Esophagus mucosa (tissue), 1 donor: Measurements from ENCODE around the gene SPCS1. TPM values are rescaled to one million over a fixed set of nuclear protein-coding genes. Genes with fewer than 3 reads are reported as not detected.
"Not testable (repeated sequence)": the region's sequence is repeated elsewhere in the genome, so short reads cannot be mapped to it uniquely, and the experiment has no call there.

Experiments used
- ATAC-seq: fragments of 200-7000 bp; cut with Tn5 transposase; one replicate; pipeline ENCODE4 v1.9.1; 2020
- total RNA-seq: library from RNA; stranded (reverse); gene quantifications from one replicate; pipeline ENCODE4 v1.2.4, GENCODE V29; 2023
- donor health status: DM: yes; HTN: yes; CAD: no.

SPCS1 gene
- total RNA-seq, result 70.6 TPM

DNA sequence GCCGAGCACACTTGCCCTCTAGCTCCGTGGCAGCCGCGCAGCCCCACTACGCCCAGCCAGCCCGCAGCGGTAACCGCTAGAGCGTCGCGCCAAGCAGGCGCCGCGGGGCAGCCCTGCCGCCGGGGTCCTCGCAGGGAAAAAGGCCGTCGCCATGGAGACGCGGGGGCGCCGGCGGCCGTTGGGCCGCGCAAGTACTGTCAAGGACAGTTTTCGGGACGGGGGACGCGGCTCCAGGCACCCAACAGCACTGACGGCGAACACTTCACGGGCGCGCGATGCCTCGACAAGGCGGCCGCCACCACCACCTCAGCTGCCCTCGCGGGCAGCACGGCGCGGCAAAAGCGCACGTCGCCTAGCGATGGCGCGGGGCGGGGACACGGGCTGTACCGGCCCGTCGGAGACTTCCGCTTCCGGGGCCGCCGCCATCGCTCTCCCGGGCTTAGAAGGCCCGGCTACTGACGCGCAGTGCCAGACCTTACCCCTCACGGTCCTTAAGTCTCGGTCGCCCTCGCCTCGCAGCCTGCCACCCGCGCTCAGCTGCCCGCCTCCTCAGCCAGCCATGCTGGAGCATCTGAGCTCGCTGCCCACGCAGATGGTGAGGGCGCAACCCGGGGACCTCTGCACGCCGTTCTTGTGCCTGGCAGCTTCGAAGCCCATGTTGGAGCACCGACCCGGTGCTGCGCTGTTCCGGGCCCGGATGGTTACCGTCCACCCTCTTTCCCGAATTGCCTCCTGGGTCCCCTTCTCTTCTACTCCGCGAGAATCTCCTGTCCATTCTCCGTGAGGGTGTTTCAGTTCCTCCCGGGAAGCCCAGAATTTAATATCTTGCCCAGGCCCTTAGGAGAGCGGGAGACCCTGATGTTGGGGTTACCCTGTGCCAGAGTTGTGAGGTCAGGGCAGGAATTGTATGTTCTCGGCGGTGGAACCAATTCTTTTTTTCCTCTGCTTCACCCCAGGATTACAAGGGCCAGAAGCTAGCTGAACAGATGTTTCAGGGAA lies at the start of gene SPCS1, which contains the start of gene GLT8D1:
TSS of gene SPCS1 (plus strand) at position 419 of the 999 bp plus-strand sequence. CDS start at position 560, 141 bp downstream.
TSS of gene GLT8D1 (minus strand) at position 104 of the 999 bp plus-strand sequence. CDS start 5,331 bp downstream, outside the sequence.
- peak; percentile 92 for ATAC-seq

DNA sequence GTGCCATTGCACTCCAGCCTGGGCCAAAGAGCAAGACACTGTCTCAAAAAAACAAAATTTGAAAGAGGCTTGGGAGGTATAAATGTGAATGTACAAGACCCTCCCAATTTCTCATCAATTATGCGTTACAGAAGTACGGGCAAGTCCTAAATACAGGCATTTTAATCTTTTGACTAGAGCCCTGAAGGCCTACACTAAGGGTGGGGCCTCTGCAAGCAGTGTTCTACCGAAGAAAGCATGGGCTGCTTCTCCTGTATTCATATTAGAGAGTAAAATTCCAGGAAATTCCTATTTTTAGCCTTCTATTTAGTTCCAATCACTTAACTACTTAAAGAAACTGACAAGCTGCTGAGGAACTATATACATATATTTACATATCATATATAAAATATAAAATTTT lies 45.9 kb upstream of the SPCS1 start:
- ATAC-seq, result no peak

DNA sequence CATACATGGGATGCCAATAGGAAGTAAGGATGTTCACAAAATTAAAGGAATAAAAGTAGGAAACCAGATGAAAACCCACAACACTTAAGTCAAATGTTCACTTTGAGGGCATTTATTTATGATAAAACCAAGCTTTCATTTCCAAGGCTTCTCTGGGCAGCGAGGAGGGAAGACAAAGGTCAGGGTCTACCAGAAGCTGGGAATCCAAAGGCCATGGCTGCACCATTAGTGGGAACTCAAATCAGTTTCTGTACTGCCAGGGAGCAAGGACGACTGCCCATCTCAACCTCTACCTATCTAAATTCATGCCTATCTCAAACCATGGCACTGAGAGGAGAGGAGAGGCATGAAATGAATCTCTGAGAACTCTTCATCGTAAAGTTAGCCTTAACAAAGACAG lies 42.8 kb upstream of the SPCS1 start:
- no peak for ATAC-seq

DNA sequence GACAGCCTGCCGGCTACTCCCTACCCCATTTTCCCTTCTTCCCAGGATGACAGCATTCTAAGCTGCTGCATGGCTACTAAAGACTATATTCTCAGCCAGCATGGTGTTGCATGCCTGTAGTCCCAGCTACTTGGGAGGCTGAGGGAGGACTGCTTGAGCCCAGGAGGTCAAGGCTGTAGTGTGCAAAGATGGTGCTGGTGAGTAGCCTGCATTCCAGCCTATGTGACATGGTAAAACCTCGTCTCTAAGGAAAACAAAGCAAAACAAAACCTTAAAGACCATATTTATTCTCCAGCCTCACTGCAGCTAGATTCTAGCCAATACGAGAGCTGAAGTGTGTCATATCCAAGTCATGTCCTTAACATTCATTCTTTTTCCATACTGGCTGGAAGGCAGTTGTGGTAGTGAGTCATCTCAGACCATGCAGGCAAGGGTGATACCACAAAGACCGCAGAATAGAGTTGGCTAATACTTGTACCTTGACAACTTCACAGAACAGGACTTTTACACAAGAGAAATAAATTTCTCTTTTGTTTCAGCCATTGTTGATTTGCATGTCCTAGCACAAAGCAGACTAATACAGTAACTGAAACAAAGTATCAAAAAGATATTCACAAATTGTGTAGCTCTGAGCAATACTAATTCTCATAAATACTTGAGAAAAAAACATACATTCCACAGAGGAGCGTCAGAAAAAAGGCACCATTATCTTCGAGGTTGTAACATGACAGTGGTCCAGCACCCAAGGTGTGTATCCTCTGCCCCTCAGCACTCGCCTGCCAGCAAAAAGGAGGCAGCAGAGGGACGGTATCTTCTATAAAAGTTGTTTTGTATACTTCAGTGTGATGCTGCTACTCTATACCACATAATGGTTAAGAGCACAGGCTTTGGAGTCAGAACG lies 35.0 kb upstream of the SPCS1 start:
- ATAC-seq, result peak; percentile 99

DNA sequence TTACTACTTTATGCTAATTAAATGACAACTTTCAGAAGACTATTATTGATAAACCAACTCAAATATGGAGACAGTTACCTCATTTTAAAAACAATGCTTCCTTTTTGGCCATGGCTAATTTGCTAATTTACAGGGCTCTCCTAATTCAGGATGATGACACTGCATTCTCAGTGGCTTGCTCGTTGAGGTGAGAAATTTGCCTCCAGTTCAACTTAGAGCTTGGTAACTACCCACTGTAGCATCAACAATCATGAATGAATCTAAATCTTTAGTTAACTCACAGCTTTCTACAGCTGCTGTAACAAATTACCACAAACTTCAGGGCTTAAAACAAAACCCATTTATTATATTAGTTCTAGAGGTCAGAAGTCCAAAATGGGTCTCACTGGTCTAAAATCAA lies 34.2 kb upstream of the SPCS1 start:
- ATAC-seq, result no peak

DNA sequence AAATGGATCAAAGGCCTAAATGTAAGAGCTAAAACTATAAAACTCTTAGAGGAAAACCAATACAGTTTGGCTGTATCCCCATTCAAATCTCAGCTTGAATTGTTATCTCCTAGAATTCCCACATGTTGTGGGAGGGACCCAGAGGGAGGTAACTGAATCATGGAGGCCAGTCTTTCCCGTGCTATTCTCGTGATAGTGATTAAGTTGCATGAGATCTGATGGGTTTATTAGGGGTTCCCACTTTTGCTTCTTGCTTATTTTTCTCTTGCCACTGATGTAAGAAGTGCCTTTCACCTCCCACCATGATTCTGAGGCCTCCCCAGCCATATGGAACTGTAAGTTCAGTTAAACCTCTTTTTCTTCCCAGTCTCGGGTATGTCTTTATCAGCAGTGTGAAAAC lies 29.7 kb upstream of the SPCS1 start:
- ATAC-seq, result not testable (repeated sequence)

DNA sequence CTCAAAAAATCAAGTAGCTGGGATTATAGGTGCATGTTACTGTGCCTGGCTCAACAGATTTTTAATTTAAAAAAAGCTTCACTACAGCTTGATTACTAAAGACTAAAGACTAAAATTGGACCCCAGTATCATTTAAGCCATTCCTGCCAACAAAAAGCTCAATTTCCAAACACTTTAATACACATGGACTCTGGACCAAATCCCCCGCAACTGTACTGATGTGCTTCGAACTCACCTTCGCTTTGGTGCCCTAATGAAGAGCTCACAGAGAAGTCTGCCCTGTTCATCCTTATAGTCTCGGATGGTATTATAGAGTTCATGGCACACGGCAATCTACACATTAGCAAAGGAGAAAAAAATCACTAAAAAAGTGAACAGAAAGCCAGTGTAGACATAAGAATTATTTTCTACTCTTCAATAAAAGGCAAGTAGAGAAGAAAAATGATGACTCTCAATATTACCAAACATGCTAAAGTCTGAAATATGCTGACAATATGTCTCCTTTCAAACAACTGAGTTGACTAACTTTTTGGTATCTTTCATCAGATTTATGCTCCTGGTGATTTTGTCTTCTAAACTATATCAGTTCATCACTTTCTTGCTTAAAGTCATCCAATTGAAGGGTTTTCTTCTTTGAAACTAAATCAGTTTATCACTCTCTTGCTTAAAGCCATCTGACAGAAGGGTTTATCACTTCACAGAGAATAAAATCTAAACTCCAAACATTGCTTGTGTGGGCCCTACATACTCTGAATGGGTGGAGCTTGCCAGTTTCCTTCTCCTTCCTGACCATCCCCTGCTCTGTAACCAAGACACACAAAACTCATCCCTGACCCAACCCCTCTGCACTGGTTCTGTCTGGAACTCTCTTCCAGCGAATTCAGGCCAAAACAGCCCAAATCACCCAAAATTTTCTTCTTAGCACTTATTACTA lies 27.4 kb upstream of the SPCS1 start:
- no peak for ATAC-seq

DNA sequence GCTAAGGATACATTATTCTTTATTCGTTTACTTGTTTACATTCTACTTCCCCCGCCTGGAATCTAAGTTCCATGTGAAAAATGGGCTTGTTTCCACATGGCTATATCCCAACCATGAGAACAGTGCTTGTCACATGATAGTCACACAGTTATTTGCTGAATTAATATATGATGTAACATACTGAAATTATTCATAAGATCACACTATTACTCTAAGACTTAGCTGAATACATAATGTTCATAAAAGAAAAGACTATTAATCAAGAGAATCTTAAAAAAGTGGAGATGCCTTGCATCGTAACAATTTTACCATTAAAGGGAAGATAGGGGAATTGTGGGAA lies 26.7 kb upstream of the SPCS1 start:
- ATAC-seq, result no peak

DNA sequence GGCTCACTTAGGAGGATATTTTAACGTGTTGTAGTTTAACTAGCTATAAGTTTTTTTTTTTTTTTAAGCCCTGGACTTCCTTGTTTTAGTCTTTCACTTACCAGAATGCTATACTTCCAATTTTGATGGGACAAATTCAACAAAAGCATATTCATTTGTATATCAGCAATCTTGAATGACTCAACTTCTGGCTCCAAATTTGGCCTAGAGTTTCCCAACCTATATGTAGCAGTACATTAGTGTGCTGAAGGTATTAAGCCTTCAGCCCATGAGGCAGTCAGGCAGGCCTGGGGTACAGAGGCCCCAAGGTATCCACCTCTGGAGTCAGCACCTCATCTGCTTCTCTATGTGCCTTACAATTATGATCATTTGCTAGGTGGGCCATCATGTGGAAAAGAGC lies 26.1 kb upstream of the SPCS1 start:
- ATAC-seq, result no peak

DNA sequence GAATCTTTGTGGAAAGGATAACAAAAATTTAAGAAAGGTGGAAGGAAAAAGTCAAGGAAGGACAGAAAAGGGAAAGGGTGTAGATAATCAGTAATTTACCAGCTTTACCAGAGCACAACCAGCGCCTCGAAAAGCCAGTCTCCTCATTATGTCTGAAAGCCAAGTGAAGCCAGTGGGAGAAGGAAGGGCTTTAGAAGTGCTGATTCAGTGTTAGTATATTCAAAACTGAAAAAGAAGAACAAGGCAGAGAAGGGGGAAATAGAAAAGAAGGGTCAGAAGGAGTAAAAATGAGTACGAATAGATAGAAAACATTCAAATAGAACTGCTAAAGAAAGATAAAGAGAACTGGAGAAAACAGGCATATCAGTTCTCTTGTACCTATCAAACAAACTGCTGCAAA lies 24.3 kb upstream of the SPCS1 start:
- no peak for ATAC-seq

DNA sequence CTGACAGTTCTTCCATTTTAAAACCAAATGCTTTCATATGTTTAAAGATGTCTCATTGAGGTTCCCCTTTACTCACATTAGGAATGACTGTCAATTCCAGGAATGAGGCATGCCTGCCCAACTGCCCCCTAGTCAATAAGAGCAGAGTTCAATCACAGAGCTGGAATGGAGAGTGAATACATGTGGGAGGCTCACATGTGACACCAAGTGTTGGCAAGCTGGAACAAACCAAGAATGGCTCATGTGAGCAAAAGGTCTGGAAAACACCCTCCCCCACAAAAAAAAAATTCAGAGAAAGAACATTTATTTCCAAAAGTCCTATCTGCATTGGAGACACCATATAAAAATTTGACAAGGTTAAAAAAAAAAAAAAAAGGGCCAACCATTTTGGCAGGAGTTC lies 23.9 kb upstream of the SPCS1 start:
- no peak for ATAC-seq

DNA sequence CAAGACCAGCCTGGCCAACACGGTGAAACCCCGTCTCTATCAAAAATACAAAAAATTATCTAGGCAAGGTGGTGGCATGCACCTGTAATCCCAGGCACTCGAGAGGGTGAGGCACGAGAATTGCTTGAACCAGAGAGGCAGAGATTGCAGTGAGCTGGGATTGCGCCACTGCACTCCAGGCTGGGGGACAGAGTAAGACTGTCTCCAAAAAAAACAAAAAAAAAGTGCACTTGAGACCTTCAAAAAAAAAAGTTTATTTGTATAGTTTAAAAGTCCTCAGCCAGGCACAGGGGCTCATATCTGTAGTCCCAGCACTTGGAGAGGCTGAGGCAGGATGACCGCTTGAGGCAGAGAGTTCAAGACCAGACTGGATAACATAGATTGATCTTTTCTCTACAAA lies 22.3 kb upstream of the SPCS1 start:
- no peak for ATAC-seq

DNA sequence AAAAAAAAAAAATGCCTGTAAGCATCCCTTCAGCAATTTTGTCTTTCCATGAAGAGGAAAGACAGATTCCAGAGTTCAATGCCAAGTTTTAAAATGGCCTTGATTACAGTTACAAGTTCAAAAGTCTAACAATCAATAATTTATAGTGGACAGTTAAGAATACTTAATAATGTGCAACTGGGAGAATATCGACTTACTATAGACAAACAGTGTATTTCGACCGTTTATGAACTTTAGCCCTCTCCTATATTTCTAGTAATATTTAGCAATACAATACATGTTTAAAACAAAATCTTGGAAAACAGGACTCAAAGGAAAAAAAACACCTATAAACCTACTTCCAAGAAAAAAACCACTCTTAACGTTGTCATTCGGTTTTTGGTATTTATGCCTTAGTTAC lies 21.7 kb upstream of the SPCS1 start:
- ATAC-seq, result no peak

DNA sequence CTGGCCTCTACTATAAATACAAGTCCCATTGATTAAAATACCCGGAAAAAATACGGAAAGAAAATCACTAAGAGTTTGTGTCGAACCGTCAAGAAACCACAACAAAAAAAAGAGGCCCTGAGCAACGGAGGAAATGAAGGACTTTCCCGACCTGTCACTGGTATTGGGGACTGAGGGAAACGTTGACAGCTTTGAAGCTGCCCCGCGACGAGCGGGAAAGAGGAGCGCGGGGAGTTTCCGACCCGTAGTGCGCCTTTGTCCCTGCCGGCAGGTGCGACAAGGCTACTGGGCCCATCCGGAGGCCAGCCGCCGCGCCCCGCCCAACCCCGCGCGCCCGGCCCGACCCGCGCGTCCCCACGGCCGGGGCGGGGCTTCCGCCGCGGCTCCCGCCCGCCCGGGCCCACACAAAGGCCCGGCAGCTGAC lies 20.6 kb upstream of the SPCS1 start:
- ATAC-seq, result peak; percentile 80

DNA sequence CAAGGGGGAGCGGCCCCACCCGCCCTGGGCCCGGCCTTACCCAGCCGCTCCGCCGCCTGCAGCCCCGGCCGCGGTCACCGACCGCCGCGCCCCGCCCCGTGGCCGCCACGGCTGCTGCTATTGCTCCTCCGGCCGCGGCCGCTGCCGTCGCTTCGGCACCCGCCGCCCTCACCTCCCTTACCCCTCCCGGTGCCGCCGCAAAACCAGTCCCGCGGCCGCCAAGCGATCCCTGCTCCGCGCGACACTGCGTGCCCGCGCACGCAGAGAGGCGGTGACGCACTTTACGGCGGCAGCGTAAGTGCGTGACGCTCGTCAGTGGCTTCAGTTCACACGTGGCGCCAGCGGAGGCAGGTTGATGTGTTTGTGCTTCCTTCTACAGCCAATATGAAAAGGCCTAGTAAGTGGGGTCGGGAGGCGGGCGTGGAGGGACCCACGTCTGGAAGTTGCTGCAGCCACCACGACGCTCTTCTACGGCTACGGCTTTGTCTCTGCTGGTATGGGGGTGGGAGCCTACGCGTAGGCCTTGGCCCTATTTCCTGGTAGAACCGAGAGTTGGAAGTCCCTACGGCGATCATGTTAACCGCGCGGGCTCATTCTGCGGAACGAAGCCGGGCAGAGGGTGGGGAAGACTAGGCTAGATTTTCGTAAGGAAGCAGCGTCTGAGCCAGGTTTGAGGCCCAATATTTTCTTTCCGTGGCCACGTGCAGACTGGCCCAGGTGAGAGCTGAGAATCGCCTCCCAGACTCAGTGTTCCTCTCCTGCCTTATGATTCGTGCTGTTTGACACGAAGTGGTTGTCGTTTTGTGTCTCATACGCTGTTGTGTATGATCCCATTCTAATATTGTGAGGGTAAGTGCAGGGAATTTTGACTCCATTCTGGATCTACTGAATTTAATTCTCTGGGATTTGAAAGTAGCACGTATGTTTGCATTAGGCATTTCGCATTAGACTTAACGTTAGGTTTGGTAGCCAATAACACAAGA lies 19.9 kb upstream of the SPCS1 start, which contains the start of the genes GNL3 and PBRM1:
TSS of gene GNL3 (plus strand) at position 324 of the 983 bp plus-strand sequence. CDS start at position 385, 61 bp downstream.
TSS of gene PBRM1 (minus strand) at position 205 of the 983 bp plus-strand sequence.
- peak; percentile 91 for ATAC-seq

DNA sequence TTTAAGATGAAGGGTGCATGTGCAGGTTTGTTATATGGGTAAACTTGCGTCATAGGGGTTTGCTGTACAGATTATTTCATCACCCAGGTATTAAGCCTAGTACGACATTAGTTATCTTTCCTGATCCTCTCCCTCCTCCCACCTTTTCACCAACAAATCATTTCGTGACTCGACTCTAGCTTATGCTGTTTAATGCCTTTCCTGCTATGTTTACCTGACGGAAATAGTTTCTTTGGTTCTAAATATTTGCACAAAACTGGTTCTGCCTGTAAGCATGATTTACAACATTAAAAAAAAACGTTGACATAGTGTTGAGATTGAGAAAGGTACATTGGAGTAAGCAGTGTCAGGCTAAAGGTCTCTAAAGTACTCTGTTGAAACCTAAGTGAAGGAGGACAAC lies 17.6 kb upstream of the SPCS1 start:
- ATAC-seq, result peak; percentile 57

DNA sequence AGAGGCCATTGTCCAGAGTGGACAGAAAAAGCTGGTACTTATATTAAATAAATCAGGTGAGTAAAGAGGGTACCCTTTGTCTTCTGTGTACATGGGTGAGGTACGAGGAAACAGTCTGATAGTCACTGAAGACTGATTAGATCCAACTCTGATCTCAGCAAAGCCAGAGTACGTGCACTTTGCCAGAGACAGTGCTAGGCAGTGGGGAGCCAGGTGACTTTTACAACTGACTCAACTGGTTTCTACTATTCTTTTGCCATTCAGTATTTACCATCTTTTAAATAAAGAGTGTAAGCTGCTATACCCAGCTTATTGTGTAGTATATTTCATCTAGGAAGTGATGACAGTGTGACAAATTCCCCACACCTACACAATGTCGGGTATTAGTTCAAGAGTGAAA lies 16.8 kb upstream of the SPCS1 start:
- ATAC-seq, result peak; percentile 35

DNA sequence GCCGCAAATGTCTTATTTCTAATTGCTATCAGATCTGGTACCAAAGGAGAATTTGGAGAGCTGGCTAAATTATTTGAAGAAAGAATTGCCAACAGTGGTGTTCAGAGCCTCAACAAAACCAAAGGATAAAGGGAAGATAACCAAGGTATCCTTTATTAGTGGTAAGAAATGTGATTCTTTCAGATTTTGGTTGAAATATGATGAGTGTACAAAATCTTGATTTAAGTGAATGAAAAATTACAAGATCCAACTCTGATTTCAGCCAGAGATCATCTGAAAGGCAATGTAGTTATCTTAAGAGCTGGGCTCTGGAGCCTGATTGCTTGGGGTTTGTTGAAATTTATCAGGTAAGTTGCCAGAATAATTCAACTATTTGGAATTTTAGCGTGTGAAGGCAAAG lies 15.3 kb upstream of the SPCS1 start:
- no peak for ATAC-seq

DNA sequence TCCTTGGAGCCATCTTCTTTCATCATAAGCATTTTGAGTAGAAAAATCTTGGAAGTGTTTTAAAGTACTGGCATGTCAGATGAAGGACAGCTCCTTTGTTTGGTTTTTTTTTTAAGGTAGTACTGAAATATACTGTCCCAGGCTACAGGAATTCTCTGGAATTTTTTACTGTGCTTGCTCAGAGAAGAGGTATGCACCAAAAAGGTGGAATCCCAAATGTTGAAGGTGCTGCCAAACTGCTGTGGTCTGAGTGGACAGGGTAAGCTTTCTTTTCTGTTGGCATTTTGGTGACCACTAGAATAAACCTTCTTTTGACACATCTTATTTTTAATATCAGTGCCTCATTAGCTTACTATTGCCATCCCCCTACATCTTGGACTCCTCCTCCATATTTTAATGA lies 12.8 kb upstream of the SPCS1 start:
- no peak for ATAC-seq

DNA sequence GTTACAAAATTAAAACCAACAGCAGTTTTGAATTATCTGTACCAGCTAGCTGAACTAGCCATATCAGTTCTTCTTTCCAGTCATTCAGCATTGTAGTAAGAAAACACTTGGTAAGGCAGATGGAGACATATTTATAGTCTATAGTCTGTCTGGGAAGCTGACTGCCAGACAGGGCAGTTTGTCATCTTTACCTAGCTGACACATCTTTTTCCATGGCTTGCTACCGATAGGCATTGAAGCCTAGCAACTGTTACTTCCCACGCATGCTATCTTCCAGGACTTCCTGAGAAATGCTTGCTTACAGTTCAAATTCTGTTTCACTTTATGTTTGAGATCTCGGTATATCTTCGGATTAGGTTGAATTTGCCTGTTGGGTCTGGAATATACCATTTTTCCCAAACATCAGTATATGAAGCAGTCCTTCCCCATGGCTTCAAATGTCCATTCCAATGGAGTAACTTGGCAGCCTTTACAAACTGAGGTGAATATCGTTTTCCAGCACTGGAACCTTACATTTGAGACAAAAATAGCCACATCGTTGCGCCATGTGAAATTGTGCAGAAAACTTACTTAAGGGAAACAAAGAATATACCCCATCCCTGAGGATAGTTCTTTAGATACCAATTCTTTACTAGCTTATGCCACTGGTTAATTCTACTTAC lies 11.2 kb upstream of the SPCS1 start:
- no peak for ATAC-seq
